Endothelial cell of umbilical vein (primary cell): Measurements from ENCODE around the gene MAML3.

Source experiments
- CTCF ChIP-seq, 2 donors: IDR thresholded peaks; 1 replicate in 1 of 2; 2 replicates in 1 of 2; pipeline ENCODE4 v1.5.1; 2011; ENCODE audit warnings: low read length in 2 of 2, mild to moderate bottlenecking in 2 of 2, moderate library complexity in 2 of 2, control low read depth in 1 of 2, inconsistent platforms in 1 of 2, low read depth in 1 of 2; ENCODE audit not compliant: insufficient read depth in 1 of 2; ENCODE audit errors: extremely low read depth in 1 of 2
- EZH2 ChIP-seq: IDR thresholded peaks from 2 replicates; pipeline ENCODE4 v1.6.1; 2012; ENCODE audit warnings: borderline replicate concordance, low read depth, mild to moderate bottlenecking, moderate library complexity, low read length, inconsistent platforms; ENCODE audit not compliant: severe bottlenecking
- FOS ChIP-seq: IDR thresholded peaks from 2 replicates; pipeline ENCODE4 v1.6.1; 2011; ENCODE audit warnings: mild to moderate bottlenecking, low read length, moderate library complexity, borderline replicate concordance; ENCODE audit not compliant: insufficient read depth
- GATA2 ChIP-seq: IDR thresholded peaks from 2 replicates; pipeline ENCODE4 v1.7.0; 2011; ENCODE audit warnings: low read depth, mild to moderate bottlenecking, moderate library complexity, mixed read lengths, low read length; ENCODE audit not compliant: insufficient read length, insufficient read depth
- JUN ChIP-seq: IDR thresholded peaks from 2 replicates; pipeline ENCODE4 v1.6.1; 2011; ENCODE audit warnings: borderline replicate concordance, low read depth; ENCODE audit not compliant: insufficient read length, insufficient read depth
- MAX ChIP-seq: IDR thresholded peaks from 2 replicates; pipeline ENCODE4 v1.6.1; 2011; ENCODE audit not compliant: insufficient read depth, insufficient read length
- POLR2A ChIP-seq: IDR thresholded peaks from 2 replicates; pipeline ENCODE4 v1.6.1; 2012; ENCODE audit warnings: low read depth, mild to moderate bottlenecking, control low read depth, low read length
- POLR2AphosphoS5 ChIP-seq: IDR thresholded peaks from 2 replicates; pipeline ENCODE4 v1.6.1; 2012; ENCODE audit warnings: low read depth, mild to moderate bottlenecking, control low read depth, low read length, moderate library complexity; ENCODE audit not compliant: insufficient read depth

- TF ChIP-seq CTCF (IDR thresholded peaks at IDR 0.05; ENCODE audit: extremely low read depth in 1 of 2, insufficient read depth in 1 of 2, low read depth in 1 of 2, low read length in 2 of 2) (no peak), JUN (no peak), EZH2 (no peak), POLR2A (no peak), POLR2AphosphoS5 (no peak), MAX (no peak), FOS (no peak), GATA2 (no peak)
These were observed 239.9 kb downstream of the MAML3 start for GRCh38 chr4:139913995-139914598.
